GM15510 (cell line): ENCODE measurements around the gene LRRC18.

Experiments
- POLR2A ChIP-seq: IDR thresholded peaks from 3 replicates; pipeline ENCODE4 v1.6.1; 2011; ENCODE audit warnings: borderline replicate concordance; ENCODE audit not compliant: insufficient read length; ENCODE audit errors: extremely low read depth

LRRC18 gene

DNA sequence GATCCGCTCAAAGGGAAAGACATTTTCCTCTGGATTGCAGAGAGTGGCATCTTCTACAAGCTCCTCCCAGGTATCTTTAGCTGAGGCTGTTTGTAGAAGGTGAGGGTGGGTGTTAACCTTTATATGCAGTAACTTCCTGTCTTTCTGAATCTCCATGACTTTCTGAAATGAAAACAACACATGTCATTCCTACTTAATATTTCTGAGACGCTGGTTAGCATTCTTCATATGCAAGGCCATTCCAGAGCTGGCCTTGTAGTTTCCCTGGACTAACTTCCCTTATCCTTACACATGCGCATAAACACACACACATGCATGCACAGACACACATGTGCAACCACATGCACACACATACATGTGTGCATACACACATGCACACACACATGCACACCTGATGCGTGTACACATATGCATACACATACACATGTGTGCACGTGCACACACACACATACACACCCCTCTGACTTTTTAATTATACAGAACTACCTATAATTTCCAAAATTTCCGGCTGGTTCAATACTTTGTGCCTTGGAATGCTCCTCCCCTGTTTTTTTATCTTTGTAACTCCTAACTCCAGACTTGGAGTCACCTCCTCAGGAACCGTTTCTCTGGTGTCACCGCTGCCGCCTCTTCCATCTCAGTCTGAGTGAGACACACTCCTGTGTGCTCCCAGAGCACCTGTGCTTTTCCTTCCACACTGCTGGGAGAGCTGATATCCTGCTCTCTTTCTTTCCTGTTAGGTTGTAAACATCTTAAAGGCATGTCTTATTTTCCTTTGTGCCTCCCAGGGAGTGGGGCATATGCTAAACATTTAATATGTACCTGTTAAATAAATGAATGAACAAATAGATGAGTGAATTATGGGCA lies 55.2 kb downstream of the LRRC18 start:
- no peak for TF ChIP-seq POLR2A

DNA sequence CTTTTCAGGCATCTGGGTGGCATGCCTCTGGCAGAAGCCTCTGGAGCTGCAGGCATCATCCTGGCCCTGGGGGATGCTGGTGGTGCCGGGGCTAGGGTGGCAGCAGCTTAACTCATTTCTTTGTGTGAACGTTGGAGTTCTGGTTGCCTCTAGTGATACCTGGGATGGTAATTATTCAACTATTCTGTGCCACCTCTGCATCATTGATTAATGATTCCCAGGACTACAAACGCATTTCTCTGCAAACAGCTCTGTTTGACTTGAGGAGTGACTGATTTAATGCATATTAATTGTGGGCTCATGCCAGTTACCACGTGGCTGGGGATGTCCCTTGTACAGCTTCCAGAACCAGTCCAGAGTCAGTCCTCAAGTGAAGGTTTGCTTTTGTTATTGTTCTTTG lies 55.9 kb downstream of the LRRC18 start:
- no peak for TF ChIP-seq POLR2A

DNA sequence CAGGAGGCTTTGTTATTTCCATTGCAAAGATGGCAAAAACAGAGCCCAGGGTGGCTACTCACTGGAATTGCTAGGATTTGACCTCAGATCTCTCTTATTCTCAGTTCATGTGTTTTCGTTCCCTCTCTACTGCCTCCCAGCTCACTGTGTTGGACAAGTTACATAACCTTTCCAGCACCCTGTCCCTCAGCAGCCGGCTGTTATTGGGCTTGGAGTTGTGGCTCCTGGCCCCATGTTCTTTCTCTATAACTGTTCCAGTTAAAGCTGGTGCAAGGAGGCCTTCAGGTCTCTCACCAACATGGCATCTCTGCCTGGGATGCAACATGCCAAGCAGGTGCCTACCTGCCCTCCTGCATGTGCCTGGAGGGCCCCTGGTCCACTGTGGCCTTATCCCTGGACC lies 56.8 kb downstream of the LRRC18 start:
- TF ChIP-seq POLR2A, result no peak

DNA sequence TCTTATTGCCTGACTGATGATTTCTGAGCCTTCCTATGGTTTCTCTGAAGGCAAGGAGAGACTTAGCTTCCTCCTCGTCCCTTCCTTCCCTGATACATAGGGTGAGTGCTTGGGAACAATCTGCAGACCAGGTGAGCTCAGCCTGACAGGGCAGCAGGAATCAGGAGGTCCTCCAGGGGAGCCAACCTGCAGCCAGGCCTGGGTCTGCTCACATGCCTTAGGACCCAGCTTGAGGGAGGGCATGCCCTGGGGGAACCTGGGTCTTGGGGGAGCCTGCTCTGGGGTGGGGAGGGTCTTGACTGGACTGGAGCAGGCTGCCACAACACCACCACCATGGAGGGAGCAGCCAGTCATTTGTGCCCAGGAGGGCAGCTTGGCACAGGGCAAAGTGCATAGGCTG lies 57.7 kb downstream of the LRRC18 start:
- TF ChIP-seq POLR2A, result no peak

DNA sequence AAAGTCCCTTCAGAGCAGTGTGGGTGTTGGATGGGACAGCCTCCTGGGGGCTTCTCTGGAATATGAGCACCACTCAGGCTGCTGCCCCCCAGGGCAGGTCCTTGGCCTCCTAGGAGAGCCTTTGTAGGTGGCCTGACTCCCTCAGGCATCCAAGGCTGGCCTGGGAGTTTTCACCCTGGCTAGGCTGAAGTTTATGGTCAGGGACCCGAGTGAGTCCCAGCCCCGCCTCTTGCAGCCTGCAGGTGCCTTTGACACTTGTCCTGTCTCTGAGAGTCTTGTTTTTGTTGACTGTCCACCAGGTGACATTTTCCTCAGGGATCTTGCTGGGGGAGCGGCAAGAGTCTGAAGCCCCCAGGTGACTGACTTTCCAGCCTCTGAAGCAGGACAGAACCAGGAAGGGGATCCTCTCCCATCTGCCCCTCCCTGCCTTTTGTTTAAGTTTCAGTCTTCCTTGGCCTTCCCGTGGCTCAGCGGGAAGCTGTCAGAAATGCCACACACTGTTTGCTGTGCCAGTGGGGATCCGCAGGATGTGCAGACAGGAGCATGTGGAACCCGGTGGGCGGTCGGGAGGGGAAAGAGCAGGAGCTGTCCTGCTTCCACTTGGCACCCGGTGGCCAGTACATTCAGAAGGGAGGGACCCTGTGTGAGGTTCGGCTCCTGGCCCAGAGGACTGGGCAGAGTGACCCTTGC lies 59.5 kb downstream of the LRRC18 start:
- TF ChIP-seq POLR2A, result no peak

DNA sequence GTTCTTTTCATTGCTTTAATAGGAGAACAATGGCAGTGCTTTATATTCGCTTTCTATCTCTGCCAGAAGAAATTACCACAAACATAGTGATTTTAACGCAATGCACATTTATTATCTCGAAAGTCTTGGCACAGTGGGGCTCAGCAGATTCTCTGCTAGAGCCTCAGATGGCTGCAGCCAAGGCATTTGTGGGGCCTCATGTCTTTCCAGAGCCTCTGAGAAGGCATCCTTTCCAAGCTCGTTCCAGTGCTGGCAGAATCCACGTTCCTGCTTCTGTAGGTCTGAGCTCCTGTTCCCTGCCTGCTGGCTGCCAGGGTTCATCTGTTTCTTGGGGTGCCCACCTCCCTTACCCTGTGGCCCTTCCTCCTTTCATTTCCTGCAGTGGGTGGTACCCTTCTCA lies 60.2 kb downstream of the LRRC18 start:
- no peak for TF ChIP-seq POLR2A

DNA sequence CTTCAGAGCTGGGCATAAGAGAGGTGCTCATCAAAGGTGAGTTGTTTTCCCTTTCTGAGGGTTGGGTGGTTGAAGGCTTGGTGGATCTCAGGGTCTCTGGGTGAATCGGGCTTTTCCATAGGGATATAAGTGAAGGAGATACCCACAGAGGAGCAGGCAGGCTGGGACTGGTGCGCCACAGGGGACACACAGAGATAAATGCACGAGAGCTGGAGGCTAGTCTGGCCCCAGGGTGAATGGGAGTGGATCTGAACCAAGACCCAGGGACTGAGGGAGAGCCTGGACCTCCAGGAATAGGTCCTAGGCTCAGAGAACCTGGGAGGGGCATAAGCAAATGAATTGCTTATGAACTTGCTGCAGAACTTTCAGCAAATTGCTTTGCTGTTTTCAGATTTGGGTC lies 61.5 kb downstream of the LRRC18 start:
- no peak for TF ChIP-seq POLR2A

DNA sequence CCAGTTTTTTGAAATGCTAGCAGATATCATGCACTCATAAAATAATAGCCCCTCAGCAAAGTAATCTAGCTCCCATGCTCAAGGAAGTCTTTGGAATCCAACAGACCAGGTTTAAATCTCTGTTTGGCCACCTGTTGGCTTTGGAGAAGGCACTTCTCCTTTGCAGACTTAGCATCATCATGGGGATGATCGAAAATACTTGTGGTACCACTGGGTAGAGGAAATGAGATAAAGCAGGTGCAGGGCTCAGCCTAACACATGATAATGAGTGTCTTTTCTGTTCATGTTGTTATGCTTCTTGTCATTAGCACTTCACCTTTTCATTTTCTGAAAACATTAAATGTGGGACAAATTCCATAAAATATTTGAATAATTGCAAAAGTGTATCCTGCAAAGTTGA lies 67.4 kb downstream of the LRRC18 start:
- TF ChIP-seq POLR2A, result no peak
